LHCN-M2 (cell line): ENCODE data around the gene DPP10. TPM values are rescaled to one million over a fixed set of nuclear protein-coding genes. Genes with fewer than 3 reads are reported as not detected.

Experiments used
- DNase-seq: peaks from one replicate; pipeline ENCODE4 v3.0.0-alpha.2; 2012; ENCODE audit warnings: low read depth
- total RNA-seq: library from RNA; depleted of rRNA; stranded (reverse); fragments of >200 nt; gene quantifications from 2 replicates; pipeline ENCODE4 v1.2.3, GENCODE V29; 2014

DPP10 gene
- total RNA-seq, 1 experiment from 2014 or later, result not detected

DNA sequence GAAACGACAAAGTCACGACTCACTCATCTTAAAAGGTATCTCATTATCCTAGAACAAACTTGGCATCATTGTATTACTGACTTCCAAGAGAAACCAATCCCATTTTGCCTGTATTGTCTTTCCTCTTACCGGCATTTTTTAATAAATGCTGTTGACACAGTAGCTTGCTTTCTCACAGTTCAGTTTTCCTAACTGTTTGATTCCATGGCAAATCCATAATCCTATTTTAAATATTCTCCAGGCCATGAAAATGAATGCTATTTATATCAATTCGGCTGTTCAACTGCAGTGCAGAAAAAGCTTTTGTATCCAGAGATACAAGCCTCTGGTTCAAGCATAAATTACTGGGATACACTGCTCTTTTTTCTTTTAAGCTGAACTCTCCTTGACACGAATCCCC lies 1241.9 kb downstream of the DPP10 start:
- no peak for DNase-seq

DNA sequence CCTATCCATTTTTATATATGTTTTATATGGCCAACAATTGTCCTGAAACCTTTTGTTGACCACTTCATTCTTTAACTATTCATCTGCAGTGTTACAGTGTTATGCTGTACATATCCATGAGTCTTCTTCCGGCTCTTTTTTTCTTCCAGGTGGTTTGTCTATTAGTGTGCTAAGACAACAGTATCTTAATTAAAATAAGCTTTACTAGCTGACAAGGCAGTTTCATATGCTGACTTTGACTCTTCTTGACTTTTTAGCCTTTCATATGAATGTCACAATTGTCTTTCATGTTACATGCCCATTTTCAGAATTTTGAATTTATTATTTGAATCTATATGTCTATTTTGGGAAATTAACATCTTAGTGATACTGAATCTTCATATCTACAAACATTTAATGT lies 1249.0 kb downstream of the DPP10 start:
- no peak for DNase-seq

DNA sequence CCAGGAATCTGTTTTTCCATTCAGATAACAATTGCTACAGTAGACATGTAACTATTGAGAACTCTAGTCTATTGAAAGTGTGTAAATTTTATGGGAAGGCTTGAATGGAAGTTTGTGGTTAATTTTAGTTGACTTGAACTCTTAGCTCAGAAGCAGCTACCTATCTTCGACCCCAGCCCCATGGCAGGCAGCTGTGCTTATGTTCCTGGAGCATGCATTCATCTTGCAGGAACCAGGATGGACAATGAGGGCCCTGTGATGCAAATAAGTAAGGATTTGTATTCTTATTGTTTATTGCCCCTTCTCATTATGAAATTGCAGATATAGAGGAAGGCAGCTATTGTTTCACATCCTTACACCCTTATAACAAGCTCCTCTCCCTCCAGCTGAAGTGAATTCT lies 1252.2 kb downstream of the DPP10 start:
- DNase-seq, result no peak

DNA sequence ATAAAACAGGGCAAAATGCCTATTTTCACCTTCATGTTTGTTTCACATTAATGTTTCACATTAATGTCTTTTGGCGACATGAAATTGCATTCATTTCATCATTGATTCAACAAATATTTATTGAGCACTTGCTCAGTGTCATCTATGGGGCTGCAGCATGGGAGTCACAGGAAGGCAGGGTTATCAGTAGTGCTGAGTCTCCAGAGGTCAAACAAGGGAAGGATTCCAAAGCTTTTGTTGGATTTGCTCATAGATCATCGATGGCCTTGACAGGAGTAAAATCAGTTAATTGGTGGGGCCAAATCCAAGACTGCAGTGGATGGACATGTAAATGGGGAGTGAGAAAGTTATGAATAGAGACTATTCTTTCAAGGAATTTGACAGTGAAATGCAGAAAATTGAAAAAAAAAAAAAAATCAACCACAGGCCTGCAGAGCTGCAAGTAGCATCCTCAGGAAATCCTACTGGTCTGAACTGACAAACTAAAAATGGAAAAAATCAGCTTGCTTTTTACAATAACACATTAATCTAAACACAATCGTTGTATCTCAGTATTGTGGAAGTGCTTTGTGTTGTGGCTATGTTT lies 1290.8 kb downstream of the DPP10 start:
- DNase-seq, result no peak

DNA sequence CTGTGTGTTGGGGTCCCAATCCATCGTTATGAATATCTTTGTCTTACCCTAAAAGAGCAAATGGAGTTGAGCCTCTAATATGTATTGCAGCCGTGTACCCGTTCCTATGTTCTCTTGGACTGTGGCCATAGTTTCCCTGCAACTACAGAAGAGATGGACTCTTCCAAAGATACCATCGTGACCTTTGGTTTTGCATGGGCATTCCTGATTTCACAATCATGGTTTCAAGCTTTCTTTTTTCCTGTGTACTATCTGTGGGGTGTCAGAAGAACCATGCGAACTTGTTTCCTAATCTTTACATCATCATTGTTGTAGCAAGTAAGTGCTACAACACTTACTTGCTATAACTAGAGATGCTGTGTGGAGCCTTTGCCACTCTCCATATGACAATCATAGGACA lies 1295.7 kb downstream of the DPP10 start:
- no peak for DNase-seq

DNA sequence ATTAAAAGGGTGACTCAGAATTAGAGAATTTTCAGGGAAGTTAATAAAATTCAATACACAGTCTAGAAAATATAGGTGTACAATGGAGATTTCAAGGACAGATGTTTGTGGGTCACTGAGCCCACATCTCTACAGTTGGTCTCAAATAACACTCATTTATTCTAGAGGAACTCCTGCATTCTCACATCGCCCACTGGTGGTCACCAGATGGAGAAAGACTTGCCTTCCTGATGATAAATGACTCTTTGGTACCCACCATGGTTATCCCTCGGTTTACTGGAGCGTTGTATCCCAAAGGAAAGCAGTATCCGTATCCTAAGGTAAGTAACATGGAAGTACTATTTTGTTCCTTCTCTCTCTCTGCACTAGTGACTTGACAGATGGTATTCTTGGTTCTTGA lies 1297.1 kb downstream of the DPP10 start:
- no peak for DNase-seq

DNA sequence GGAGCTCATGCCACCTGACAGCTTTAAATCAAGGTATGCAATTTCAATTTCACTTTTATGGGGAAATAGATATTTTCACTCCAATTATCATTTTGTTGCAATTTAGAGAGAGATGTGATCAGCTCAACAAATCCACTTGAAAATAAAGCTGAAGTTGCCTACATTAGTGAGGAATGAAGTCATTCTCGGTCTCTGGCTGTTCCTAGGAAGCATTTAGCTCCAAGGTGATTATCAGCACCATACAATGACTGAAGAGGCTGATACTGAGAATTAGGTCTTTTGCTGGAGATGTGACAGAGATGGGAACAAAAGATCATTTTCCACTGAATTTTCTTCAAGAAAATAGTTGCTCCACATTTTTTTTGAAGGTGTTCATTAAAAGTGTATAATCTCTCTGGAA lies 1303.7 kb downstream of the DPP10 start:
- DNase-seq, result no peak

DNA sequence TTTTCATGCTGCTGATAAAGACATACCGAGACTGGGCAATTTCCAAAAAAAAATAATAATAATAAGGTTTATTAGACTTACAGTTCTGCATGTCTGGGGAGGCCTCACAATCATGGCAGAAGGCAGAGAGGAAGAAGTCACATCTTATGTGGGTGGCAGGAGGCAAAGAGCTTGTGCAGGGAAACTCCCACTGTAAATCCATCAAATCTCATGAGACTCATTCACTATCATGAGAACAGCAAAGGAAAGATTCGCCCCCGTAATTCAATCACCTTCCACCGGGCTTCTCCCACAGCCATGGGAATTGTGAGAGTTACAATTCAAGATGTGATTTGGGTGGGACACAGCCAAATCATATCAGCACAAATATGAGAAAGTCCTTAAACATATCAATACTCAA lies 1314.8 kb downstream of the DPP10 start:
- no peak for DNase-seq

DNA sequence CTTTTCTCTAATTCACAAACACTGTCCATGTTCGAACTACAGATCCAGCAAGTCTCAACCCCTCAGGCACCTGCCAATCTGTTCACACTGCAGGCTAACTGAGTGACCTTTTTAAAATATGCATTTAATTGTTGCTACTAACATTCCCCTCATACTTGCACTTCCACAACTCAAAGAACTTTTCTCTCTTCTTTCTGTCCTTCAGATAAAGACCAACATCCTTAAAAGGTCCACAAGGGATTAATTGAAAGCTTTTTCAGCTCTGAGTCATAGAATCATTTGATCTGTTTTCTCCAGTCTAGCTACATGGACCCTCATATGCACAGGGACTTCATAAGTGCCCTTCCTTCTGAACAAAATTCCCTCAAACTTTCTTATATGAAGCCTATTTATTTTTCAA lies 1321.2 kb downstream of the DPP10 start:
- no peak for DNase-seq

DNA sequence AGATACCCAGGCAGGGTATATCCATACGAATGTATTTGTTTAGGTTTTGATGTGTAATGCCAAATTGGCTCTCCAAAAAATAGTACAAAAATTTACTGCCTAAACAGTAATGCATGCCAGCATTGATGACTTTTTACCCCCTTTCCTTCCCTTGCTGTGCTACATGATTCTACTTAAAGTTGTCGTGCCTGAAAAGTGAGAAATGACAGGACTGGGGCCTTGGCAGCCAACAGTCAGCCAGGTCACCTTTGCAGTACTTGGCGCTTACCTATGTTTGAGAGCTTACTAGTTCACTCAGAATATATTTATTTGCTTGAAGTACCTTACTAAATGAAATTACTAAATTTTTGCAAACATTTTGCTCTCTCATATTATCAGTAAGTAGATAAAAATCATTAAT lies 1329.1 kb downstream of the DPP10 start:
- DNase-seq, result no peak

DNA sequence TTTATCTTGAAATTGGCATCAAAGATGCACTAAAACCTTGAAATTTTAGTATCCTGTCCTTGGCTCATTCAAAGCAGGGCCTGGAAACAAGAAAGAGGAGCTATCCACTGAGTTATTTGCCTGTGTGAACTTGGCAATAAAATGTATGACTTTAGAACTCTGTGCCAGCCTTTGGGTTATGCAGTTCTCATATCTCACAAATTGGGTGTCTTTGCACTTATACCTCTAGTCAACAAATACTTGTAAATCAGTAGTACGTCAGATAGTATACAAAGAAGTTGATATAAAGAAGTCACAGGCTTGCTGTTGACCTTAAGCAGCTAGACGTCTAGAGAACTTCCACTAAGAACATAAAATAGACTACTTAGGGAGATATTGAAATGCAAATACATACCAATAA lies 1331.9 kb downstream of the DPP10 start:
- no peak for DNase-seq

DNA sequence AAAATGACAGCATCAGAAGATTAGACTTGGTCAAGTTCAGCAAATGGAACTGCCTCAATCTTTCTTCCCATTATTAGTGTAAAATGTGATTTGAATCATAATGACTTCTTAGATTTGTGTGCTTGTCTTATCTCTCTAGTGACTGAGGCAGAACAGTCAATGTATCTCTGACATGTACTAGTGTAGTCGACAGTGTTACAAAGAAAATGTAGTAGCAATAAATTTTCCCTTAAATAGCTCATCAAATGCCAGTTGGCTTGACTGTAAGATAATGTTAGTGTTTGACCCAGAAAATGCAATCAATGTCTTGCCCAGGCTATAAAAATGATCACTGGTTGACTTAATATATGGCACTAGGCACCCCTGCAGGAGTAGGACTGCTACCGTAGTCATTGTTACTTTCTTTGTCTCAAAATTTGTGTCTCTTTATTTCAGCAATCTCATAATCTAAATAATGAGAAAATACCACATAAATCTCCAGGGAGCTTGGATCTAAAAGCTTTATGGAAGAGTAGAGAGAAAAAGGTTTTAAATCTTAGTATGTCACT lies 1336.7 kb downstream of the DPP10 start:
- DNase-seq, result no peak

DNA sequence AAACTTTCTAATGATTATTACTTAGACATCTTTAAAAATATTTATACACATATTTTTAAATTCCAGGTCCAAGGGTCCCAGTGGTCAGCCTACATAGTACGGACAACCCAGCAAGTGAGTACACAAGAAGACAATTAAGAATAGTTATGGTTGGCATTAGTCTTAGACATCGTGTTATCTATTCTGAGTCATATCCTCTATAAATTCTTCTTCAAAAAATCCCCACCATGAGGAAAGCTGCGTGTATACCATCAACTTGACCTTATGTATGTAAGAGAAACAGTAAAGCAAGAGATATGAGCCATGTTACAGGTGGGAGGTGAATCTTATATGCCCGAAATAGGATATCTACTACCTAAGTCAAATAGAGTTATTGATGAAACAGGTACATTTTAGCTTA lies 1339.8 kb downstream of the DPP10 start:
- no peak for DNase-seq

DNA sequence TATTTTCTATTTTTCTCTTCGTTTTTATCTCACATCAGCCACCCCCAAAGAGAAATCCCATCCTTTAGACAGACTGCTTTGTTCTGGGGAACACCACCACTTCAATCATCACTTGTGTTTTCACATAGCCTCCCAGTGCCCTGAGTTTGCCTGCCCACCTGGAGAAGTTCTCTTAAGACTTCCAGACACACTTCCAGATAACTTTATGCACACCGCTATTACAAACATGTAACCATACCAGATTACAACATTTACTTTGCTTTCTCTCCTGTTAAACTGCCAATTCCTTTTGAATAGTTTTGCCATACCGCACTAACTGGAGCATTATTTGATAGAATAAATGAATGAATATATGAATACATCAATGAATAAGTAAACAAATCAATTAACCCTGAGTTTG lies 1353.6 kb downstream of the DPP10 start:
- DNase-seq, result no peak

DNA sequence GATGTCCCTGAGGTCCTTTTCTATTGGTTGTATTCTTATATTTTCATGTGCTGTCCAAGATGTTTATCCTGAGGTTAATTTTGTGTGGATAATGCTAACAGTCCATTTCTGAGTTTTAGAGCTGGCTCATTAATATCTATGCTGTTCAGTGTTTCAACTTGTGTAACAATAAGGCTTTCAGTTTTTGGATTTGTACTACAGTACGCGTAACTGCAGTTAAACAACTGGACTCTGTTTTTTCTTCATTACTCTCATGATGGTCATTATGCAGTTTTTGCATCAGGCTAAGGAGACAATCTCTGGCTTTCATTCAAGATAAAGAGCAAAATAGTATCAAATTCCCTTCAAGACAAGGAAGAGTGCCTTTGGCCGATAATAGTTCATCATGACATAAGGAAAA lies 1364.8 kb downstream of the DPP10 start:
- DNase-seq, result no peak

DNA sequence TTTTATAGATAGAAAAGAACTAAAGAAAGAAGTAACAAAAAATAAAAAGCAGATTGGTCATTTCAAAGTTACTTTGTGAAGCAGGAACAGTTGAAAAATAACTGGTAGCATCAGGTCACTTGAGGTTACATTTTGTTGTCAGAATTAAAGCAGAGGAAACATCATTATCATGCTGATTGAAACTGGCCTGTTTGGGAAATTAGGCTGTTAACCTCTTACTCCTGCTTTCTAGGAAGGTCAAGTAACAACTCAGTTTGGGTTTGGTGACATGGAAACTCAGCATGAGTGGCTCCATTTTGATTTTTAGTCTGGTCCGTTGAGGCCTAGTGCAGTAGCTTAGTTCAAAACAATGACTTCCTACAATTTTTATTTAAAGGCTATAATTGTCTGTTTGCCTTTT lies 1383.5 kb downstream of the DPP10 start:
- DNase-seq, result no peak

DNA sequence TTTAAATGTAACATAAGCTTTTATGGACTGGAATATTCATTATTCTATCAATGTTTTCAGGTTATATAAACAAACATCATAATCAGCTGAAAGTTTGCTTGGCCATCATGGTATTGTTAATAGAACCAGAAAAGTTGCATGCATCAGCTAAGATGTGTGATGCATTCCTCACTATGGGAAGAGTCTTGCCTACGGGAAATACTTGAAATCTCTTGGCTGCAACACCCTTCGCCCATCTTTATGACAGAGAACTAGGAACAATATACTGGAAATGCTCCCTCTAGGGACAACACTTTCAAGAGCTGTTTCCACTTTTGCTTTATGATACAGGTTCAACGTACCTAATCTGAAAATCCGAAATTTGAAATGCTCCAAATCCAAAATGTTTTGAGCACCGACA lies 1390.8 kb downstream of the DPP10 start:
- DNase-seq, result no peak

DNA sequence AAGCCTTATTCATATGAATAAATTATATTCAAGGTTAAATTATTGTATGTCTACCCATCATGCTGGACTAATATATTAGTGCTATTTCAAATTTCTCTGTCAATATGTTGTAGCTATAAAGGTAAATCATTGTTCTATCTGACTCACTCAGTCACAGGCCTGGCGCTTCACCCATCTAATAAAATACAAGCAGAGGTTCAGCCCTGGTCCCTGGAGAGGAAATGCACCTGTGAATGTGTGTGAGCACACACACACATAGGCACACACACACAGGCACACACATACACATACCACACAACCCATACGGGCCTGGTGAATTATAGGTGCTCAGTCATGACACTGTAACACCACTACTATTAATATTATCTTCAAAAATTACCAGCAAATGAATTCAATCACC lies 1396.1 kb downstream of the DPP10 start:
- DNase-seq, result no peak

DNA sequence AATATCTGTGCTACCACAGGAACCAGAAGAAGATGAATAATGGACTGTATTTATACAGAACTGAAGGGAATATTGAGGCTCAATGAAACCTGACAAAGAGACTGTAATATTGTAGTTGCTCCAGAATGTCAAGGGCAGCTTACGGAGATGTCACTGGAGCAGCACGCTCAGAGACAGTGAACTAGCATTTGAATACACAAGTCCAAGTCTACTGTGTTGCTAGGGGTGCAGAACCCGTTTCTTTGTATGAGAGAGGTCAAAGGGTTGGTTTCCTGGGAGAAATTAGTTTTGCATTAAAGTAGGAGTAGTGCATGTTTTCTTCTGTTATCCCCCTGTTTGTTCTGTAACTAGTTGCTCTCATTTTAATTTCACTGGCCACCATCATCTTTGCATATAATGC lies 1399.9 kb downstream of the DPP10 start:
- no peak for DNase-seq

DNA sequence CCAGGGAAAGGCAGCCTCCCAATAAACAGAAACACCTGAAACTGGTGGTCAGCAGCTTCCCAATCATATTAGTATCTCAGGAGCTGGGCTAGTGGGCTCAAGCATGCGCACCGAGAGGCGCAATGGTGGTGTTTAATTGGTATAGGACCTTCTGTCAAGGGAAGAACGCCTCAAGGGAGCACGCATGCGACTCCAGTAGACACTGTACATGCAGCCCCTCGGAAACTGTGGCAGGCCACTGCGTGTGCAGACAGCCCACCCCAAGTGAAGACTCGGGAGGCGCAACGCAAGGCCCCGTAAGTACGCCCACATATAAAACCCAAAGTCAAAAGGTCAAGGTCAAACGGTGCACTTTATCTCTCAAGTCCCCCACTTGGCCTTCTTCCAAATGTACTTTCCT lies 1405.8 kb downstream of the DPP10 start:
- no peak for DNase-seq

DNA sequence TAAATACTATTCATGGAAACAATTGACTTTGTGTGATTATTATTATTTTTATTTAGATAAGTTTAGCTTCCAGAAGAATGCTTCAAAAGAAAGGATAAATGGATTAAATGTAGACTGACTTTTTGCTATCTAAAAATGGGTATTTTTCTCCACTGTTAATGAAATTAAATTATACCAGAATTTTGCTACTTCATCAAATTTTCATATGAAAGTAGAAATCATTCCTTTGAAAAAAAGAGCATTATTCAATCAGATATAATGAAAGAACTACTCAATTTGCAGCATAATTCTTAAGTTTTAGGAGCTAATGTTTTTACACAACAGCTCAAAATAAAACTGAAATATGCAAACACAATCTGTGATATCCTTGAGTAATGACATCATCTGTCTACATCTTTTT lies 1424.6 kb downstream of the DPP10 start:
- no peak for DNase-seq

DNA sequence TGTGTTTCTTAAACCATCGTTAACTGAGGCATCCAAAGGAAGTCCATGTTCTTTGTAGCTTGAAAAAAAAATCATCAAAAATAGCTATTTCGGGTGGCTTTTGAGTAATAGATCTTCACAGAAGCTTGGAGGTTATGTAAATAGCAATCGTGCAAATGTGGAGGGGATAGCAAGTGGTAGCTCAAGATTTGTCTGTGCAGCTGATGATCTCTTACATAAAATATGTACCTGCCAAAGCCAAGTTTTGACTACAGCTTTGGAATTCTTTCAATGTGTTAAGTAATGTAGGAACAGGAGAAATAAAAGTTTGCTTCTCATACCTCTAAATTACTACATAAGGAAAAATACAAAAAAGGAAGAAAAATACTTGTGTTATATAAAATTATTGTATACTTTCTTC lies 1432.0 kb downstream of the DPP10 start:
- no peak for DNase-seq

DNA sequence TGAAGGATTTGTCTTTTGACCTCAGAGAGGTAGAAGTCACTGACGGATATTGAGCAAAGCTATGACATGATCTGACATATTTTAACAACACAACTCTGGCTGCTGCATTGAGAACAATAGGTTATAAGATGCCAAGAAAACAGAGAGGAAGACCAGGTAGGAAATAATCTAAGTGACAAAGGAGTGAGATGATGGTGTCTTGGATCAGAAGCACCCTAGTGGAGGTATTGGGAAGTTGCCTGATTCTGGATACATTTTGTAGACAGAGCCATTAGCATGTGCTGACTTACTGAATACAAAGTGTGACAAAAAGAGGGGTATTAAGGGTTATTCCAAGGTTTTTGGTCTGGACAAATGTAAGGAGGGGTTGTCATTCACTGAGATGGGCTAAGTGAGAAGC lies 1438.1 kb downstream of the DPP10 start:
- DNase-seq, result no peak

DNA sequence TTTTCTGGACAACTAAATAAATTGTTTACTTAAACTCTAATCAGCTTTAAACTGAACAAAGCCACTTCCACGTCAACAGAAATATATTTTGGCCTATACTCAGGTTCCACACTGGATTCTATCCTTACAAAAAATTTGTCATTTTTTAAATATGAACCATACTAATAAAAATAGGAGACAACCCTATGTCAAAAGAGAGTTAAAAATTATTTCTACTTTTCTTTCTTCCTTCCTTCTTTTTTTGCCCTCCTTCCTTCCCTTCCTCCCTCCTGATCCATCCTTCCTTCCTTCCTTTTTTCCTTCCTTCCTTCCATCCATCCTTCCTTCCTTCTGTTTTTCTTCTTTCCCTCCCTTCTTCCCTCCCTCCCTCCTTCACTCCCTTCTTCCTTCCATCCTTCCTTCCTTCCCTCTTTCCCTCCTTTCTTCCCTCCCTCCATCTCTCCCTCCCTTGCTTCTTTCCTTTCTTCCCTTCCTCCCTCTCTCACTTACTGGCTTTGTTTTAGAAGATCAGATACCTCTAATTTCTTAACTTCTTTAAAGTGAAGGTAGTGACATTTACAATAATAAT lies 1444.9 kb downstream of the DPP10 start:
- no peak for DNase-seq
